ENCODE results near the gene STKLD1. TPM values are rescaled to one million over a fixed set of nuclear protein-coding genes. Genes with fewer than 3 reads are reported as not detected.
"Not testable (repeated sequence)": the region's sequence is repeated elsewhere in the genome, so short reads cannot be mapped to it uniquely, and the experiment has no call there.

Gene STKLD1
- 1 to 10 TPM in 2 of 4 donors, under 1 TPM in 1, not detected in 1; 0.54 to 7.0 (median 3.7) TPM for total RNA-seq

- 1% methylated on average over 30 to 50 of the region's 120 CpGs for WGBS, 2 donors
- intact Hi-C loops (cut with DNase I; ENCODE audit: low total_unique reads) = no loop called here
- TF ChIP-seq CTCF (IDR thresholded peaks at IDR 0.05) = no peak
- peak in 1 of 2 donors; percentile 38 for TF ChIP-seq POLR2A (IDR thresholded peaks at IDR 0.05)
- H3K4me3 ChIP-seq (ENCODE audit: low read depth, poor library complexity, severe bottlenecking) = peak within 1 kb of the TSS; percentile 99
- peak; percentile 93 to 99 for DNase-seq (ENCODE audit: low spot score in 2 of 2)
These were observed at the start of gene STKLD1, which contains the start of gene SURF4 for GRCh38 chr9:133375724-133376654. TSS of gene STKLD1 (plus strand) at chr9:133376366. CDS start at chr9:133376474, 108 bp downstream. TSS of gene SURF4 (minus strand) at chr9:133376060. CDS start at chr9:133375969, 91 bp downstream.

GRCh38 chr9:133327021-133327420 is 49.1 kb upstream of the STKLD1 start:
- H3K4me3 ChIP-seq (ENCODE audit: low read depth, poor library complexity, severe bottlenecking); intact Hi-C loops (cut with DNase I; ENCODE audit: low total_unique reads): not testable (repeated sequence)
- DNase-seq (ENCODE audit: low spot score in 2 of 2) = peak in 1 of 2 donors; percentile 37
- WGBS, 2 donors = 83 to 87% methylated on average over 6 of the region's 6 CpGs

- intact Hi-C loops (cut with DNase I; ENCODE audit: low total_unique reads) = no loop called here
- WGBS, 2 donors = 92% methylated on average over 10 of the region's 10 CpGs
These were observed 48.2 kb upstream of the STKLD1 start for GRCh38 chr9:133327834-133328484.

GRCh38 chr9:133329306-133330156 is 46.6 kb upstream of the STKLD1 start:
- peak in 1 of 2 donors; percentile 84 for DNase-seq (ENCODE audit: low spot score in 2 of 2)
- intact Hi-C loops (cut with DNase I; ENCODE audit: low total_unique reads) = loop anchor here (10.0 kb wide), 1 partner anchor 145 kb away; no protein-coding TSS in a partner anchor
- peak in 1 of 3 donors; percentile 17 for TF ChIP-seq CTCF (IDR thresholded peaks at IDR 0.05)
- H3K4me3 ChIP-seq (ENCODE audit: low read depth, poor library complexity, severe bottlenecking) = not testable (repeated sequence)
- WGBS, 2 donors = 48 to 52% methylated on average over 21 of the region's 21 CpGs

More at GRCh38 chr9:133327834-133328484, 48.2 kb upstream of the STKLD1 start:
- DNase-seq (ENCODE audit: low spot score in 2 of 2) = peak in 1 of 2 donors; percentile 70
- no peak overlapping the region for H3K4me3 ChIP-seq (ENCODE audit: low read depth, poor library complexity, severe bottlenecking)
- TF ChIP-seq POLR2A (IDR thresholded peaks at IDR 0.05) = no peak
- no peak for TF ChIP-seq CTCF (IDR thresholded peaks at IDR 0.05)

GRCh38 chr9:133331221-133331620 is 44.9 kb upstream of the STKLD1 start:
- DNase-seq (ENCODE audit: low spot score in 2 of 2) = peak in 1 of 2 donors; percentile 72
- 79 to 81% methylated on average over 19 of the region's 19 CpGs for WGBS, 2 donors
- H3K4me3 ChIP-seq (ENCODE audit: low read depth, poor library complexity, severe bottlenecking) = no peak overlapping the region
- intact Hi-C loops (cut with DNase I; ENCODE audit: low total_unique reads) = loop anchor here (10.0 kb wide), 1 partner anchor 146 kb away; no protein-coding TSS in a partner anchor
- TF ChIP-seq POLR2A (IDR thresholded peaks at IDR 0.05) = no peak
- no peak for TF ChIP-seq CTCF (IDR thresholded peaks at IDR 0.05)

All from lower leg skin (tissue), 4 donors.